ENCODE data around the gene TBC1D9. TPM values are rescaled to one million over a fixed set of nuclear protein-coding genes. Genes with fewer than 3 reads are reported as not detected.

TBC1D9 gene
- total and polyA plus RNA-seq, 9 donors = 13.2 to 28.8 (median 21.4) TPM

GRCh38 chr4:140584439-140584838 lies 171.7 kb downstream of the TBC1D9 start:
- intact Hi-C loops (cut with DNase I) = no loop called here
- DNase-seq = no peak
- no peak overlapping the region for H3K27ac ChIP-seq
- no peaks in the 10 kb centered on the region for H3K9me3 ChIP-seq
- H3K36me3 ChIP-seq = no peaks in the 10 kb centered on the region
- WGBS, 3 donors = 47 to 59% (median 48%) methylated on average over 1 of the region's 1 CpG
- H3K4me1 ChIP-seq (ENCODE audit: insufficient read depth) = no peaks in the 10 kb centered on the region
- no peaks in the 10 kb centered on the region for H3K27me3 ChIP-seq
- TF ChIP-seq CTCF (IDR thresholded peaks at IDR 0.05) (no peak), EP300 (IDR thresholded peaks at IDR 0.05) (no peak), POLR2A (IDR thresholded peaks at IDR 0.05) (no peak)
- no peak overlapping the region for H3K4me3 ChIP-seq

- no peaks in the 10 kb centered on the region for H3K9me3 ChIP-seq
- no peak overlapping the region for H3K27ac ChIP-seq
- H3K27me3 ChIP-seq = no peaks in the 10 kb centered on the region
- intact Hi-C loops (cut with DNase I) = no loop called here
- TF ChIP-seq POLR2A (IDR thresholded peaks at IDR 0.05) = no peak
- TF ChIP-seq CTCF (IDR thresholded peaks at IDR 0.05) = no peak
- H3K4me1 ChIP-seq (ENCODE audit: insufficient read depth) = no peaks in the 10 kb centered on the region
- H3K36me3 ChIP-seq = no peaks in the 10 kb centered on the region
- 40 to 54% (median 41%) methylated on average over 3 of the region's 3 CpGs for WGBS, 3 donors
- DNase-seq = no peak
- H3K4me3 ChIP-seq = no peak overlapping the region
These were observed 175.1 kb downstream of the TBC1D9 start for GRCh38 chr4:140581078-140581477.

- Histone ChIP-seq H3K4me3 (no peak overlapping the region), H3K36me3 (no peaks in the 10 kb centered on the region), H3K4me1 (ENCODE audit: insufficient read depth) (no peaks in the 10 kb centered on the region), H3K27ac (no peak overlapping the region), H3K9me3 (no peaks in the 10 kb centered on the region), H3K27me3 (no peaks in the 10 kb centered on the region)
- WGBS, 3 donors = 5 to 11% (median 7%) methylated on average over 27 of the region's 27 CpGs
- intact Hi-C loops (cut with DNase I) = no loop called here
- peak in 1 of 5 donors; percentile 36 for DNase-seq
- TF ChIP-seq EP300 (IDR thresholded peaks at IDR 0.05) = no peak
- no peak for TF ChIP-seq POLR2A (IDR thresholded peaks at IDR 0.05)
- TF ChIP-seq CTCF (IDR thresholded peaks at IDR 0.05) = no peak
These were observed 176.9 kb downstream of the TBC1D9 start for GRCh38 chr4:140579278-140579677.

- WGBS, 3 donors = 64 to 88% (median 71%) methylated on average over 4 of the region's 4 CpGs
- Histone ChIP-seq H3K36me3 (no peaks in the 10 kb centered on the region), H3K4me3 (no peak overlapping the region), H3K27ac (no peak overlapping the region), H3K9me3 (peaks cover 0 to 5% of the 10 kb centered on the region in 2 donors), H3K4me1 (ENCODE audit: insufficient read depth) (no peaks in the 10 kb centered on the region), H3K27me3 (no peaks in the 10 kb centered on the region)
- intact Hi-C loops (cut with DNase I) = no loop called here
- TF ChIP-seq CTCF (IDR thresholded peaks at IDR 0.05) (no peak), POLR2A (IDR thresholded peaks at IDR 0.05) (no peak), EP300 (IDR thresholded peaks at IDR 0.05) (no peak)
- no peak for DNase-seq
These were observed 180.7 kb downstream of the TBC1D9 start for GRCh38 chr4:140575489-140575888.

GRCh38 chr4:140571620-140572019 lies 184.6 kb downstream of the TBC1D9 start:
- no peak for TF ChIP-seq CTCF (IDR thresholded peaks at IDR 0.05)
- TF ChIP-seq EP300 (IDR thresholded peaks at IDR 0.05) = no peak
- TF ChIP-seq POLR2A (IDR thresholded peaks at IDR 0.05) = no peak
- intact Hi-C loops (cut with DNase I) = no loop called here
- WGBS, 3 donors = 88 to 92% (median 89%) methylated on average over 2 of the region's 2 CpGs

More at GRCh38 chr4:140571620-140572019, 184.6 kb downstream of the TBC1D9 start:
- Histone ChIP-seq H3K27ac (no peak overlapping the region), H3K4me1 (ENCODE audit: insufficient read depth) (peaks cover 3% of the 10 kb centered on the region), H3K9me3 (peaks cover 0 to 5% of the 10 kb centered on the region in 2 donors), H3K36me3 (no peaks in the 10 kb centered on the region), H3K27me3 (no peaks in the 10 kb centered on the region), H3K4me3 (no peak overlapping the region)
- DNase-seq = no peak
